ENCODE results near the gene GCSAML.
A peak's percentile ranks its signal among the peaks of the same experiment; 100 is the strongest.
"Not testable (repeated sequence)": the region's sequence is repeated elsewhere in the genome, so short reads cannot be mapped to it uniquely, and the experiment has no call there.

Gene GCSAML

DNA sequence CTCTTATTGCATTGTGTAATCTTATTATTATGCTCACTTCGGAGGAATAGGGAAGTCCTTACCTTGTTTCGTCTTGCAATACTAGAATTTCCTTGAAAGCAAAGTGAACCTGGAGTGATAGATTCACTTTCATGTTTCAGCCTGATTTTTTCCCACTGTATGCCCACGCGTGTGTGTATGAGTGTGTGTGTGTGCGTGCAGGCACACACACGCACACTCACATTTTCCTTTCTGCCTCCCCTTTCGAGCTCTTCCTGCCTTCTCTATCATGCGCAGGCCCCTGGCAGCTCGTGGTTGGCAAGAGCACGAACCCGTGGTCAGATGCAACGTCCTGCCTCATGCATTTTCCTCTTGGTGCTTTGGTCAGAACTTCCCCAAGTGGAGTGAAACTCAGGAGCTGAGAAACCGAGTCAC, at the start of gene GCSAML:
Gene GCSAML (plus strand): TSS at position 366 of the 414 bp plus-strand sequence. CDS start 58 bp downstream, outside the sequence.
- H3K36me3 ChIP-seq (ENCODE audit: control insufficient read depth, insufficient read depth, low read length) = no peaks in the 10 kb centered on the region
- no peaks in the 10 kb centered on the region for H3K9me3 ChIP-seq (ENCODE audit: control insufficient read depth, insufficient read depth, low read length)
- no peaks in the 10 kb centered on the region for H3K27me3 ChIP-seq (ENCODE audit: control insufficient read depth, insufficient read depth, low read length)
- no peak within 1 kb of the TSS for H3K9ac ChIP-seq (ENCODE audit: low read depth, low read length)
- no peak within 1 kb of the TSS for H3K4me3 ChIP-seq (ENCODE audit: low read depth, low read length)
- no peaks in the 10 kb centered on the region for H3K4me1 ChIP-seq (ENCODE audit: control insufficient read depth, insufficient read depth, low read length)

DNA sequence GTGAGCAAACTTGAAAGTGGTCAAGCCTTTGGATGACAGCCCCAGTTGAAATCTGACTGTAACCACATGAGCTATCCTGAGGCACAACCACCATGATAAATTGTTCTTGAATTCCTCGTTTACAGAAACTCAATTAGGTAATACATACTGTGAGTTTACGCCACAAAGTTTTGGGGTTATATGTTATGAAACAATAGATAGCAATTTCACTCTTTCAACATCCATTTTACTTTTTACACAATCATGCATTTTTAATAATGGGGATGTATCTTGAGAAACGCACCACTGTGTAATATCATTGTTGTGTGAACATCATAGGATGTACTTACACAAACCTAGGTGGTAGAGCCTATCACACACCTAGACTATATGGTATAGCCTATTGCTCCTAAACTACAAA, 48.1 kb upstream of the GCSAML start:
- H3K4me1 ChIP-seq (ENCODE audit: control insufficient read depth, insufficient read depth, low read length) = no peaks in the 10 kb centered on the region
- no peaks in the 10 kb centered on the region for H3K9me3 ChIP-seq (ENCODE audit: control insufficient read depth, insufficient read depth, low read length)
- H3K9ac ChIP-seq (ENCODE audit: low read depth, low read length) = no peak overlapping the region
- no peaks in the 10 kb centered on the region for H3K27me3 ChIP-seq (ENCODE audit: control insufficient read depth, insufficient read depth, low read length)
- H3K36me3 ChIP-seq (ENCODE audit: control insufficient read depth, insufficient read depth, low read length) = no peaks in the 10 kb centered on the region
- H3K4me3 ChIP-seq (ENCODE audit: low read depth, low read length) = no peak overlapping the region

DNA sequence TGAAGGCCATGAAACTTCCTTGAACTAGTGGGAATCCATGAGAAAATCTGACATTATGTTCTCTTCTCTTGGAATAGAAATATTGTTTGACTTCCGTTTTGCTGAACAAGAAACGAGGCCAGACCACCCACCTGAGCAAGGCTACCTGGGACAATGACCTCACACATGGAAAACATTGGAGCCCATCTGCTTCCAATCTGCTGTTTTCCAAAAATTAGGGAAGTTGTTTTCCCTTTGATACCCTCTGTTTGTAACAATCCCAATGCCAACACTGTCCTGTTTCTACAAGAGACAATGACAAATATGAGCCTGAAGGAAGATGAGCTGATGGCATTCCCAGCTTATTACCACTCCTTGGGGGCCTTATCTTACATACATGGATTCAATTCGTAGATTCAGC, 42.1 kb upstream of the GCSAML start:
- Histone ChIP-seq H3K9ac (ENCODE audit: low read depth, low read length) (no peak overlapping the region), H3K27me3 (ENCODE audit: control insufficient read depth, insufficient read depth, low read length) (no peaks in the 10 kb centered on the region), H3K4me1 (ENCODE audit: control insufficient read depth, insufficient read depth, low read length) (no peaks in the 10 kb centered on the region), H3K9me3 (ENCODE audit: control insufficient read depth, insufficient read depth, low read length) (no peaks in the 10 kb centered on the region), H3K4me3 (ENCODE audit: low read depth, low read length) (no peak overlapping the region), H3K36me3 (ENCODE audit: control insufficient read depth, insufficient read depth, low read length) (no peaks in the 10 kb centered on the region)

DNA sequence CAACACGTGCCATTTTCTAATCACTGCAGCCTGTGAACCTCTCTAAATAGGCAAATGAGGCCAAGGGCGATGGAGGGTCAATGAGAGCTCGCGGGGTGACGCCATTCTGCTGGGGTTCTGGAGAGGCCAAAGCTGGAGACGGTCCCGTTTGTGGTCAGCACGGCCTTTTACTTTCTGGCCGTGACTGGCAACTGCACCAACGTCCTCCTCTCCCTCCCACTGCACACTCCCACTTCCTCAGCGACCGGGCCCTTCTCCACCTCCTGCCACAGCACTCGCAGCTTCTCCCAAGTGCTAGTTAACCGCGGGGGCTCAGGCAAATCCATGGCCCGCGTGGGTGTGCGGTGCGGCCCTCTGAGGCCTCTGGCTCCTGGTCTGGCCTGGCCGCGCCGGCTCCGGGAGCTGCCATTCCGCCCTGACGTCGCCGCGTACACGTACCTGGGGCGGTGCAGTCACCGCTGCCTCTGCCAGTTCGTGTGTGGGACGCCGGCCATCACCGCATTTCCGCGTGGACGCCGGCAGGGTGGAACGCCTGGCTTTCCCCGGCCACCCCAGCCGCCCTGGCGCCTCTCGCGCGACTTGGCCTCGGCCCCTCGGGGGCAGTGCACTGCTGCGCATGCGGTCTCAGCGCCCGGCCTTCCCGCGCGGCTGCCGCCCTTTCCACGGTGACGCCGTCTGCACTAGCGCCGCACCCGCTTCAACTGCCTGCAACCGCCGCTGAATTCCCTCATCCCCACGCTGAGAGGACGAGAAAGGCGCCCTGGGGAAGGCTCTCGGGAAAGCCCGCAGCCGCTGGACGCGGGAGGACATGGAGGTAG, 30.9 kb upstream of the GCSAML start:
- H3K27me3 ChIP-seq (ENCODE audit: control insufficient read depth, insufficient read depth, low read length) = no peaks in the 10 kb centered on the region
- peak overlapping the region; percentile 18 for H3K4me3 ChIP-seq (ENCODE audit: low read depth, low read length)
- H3K4me1 ChIP-seq (ENCODE audit: control insufficient read depth, insufficient read depth, low read length) = no peaks in the 10 kb centered on the region
- no peak overlapping the region for H3K9ac ChIP-seq (ENCODE audit: low read depth, low read length)
- no peaks in the 10 kb centered on the region for H3K9me3 ChIP-seq (ENCODE audit: control insufficient read depth, insufficient read depth, low read length)
- no peaks in the 10 kb centered on the region for H3K36me3 ChIP-seq (ENCODE audit: control insufficient read depth, insufficient read depth, low read length)

DNA sequence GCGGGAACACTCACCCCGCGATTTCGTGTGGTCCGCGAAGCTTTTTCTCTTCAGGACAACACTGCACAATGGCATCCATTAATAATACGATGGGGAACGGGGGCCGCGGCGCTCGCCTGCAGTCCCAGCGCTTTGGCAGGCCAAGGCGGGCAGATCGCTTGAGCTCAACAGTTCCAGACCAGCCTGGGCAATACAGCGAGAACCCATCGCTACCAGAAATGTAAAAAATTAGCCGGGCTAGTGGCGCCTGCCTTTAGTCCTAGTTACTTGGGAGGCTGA, 30.4 kb upstream of the GCSAML start:
- Histone ChIP-seq H3K9me3 (ENCODE audit: control insufficient read depth, insufficient read depth, low read length) (no peaks in the 10 kb centered on the region), H3K4me3 (ENCODE audit: low read depth, low read length) (peak overlapping the region; percentile 18), H3K36me3 (ENCODE audit: control insufficient read depth, insufficient read depth, low read length) (no peaks in the 10 kb centered on the region), H3K4me1 (ENCODE audit: control insufficient read depth, insufficient read depth, low read length) (no peaks in the 10 kb centered on the region), H3K9ac (ENCODE audit: low read depth, low read length) (no peak overlapping the region), H3K27me3 (ENCODE audit: control insufficient read depth, insufficient read depth, low read length) (no peaks in the 10 kb centered on the region)

DNA sequence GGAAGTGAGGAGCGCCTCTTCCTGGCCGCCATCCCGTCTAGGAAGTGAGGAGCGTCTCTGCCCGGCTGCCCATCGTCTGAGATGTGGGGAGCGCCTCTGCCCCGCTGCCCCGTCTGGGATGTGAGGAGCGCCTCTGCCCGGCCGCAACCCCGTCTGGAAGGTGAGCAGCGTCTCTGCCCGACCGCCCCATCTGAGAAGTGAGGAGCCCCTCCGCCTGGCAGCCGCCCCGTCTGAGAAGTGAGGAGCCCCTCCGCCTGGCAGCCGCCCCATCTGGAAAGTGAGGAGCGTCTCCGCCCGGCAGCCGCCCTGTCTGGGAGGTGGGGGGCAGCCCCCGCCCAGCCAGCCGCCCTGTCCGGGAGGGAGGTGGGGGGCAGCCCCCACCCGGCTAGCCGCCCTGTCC, 27.0 kb upstream of the GCSAML start:
- not testable (repeated sequence) for H3K27me3 ChIP-seq (ENCODE audit: control insufficient read depth, insufficient read depth, low read length); H3K36me3 ChIP-seq (ENCODE audit: control insufficient read depth, insufficient read depth, low read length); H3K9ac ChIP-seq (ENCODE audit: low read depth, low read length); H3K9me3 ChIP-seq (ENCODE audit: control insufficient read depth, insufficient read depth, low read length); H3K4me1 ChIP-seq (ENCODE audit: control insufficient read depth, insufficient read depth, low read length); H3K4me3 ChIP-seq (ENCODE audit: low read depth, low read length)

DNA sequence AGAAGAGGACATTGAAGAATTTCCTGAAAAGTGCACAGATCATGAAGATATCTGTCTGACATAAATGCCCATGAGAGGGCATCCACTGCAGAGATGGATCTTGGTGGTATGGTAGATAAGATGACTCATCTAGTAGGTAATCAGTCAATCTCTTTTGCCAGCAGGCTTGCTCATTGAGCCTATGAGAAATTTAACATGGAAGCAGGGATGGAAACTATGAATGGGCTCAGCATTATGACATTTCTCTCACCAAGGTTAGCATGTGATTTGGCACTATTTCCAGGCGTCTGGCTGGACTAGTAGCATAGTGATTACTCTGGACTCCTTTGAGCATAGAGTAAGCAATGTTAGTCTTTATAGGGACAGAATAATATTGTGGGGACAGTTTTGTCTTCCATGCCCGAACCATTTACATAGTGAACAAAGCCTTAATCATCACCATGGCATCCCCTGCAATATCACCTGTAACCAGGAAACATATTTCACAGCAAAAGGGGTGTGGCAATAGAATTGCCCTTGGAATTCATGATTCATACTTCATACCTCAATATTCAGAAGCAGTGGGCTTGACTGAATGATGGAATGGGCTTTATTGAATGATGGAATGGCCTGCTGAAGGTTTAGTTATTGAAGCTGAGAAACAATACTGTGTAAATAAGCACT, 20.0 kb upstream of the GCSAML start:
- no peaks in the 10 kb centered on the region for H3K4me1 ChIP-seq (ENCODE audit: control insufficient read depth, insufficient read depth, low read length)
- no peaks in the 10 kb centered on the region for H3K36me3 ChIP-seq (ENCODE audit: control insufficient read depth, insufficient read depth, low read length)
- no peak overlapping the region for H3K9ac ChIP-seq (ENCODE audit: low read depth, low read length)
- no peaks in the 10 kb centered on the region for H3K9me3 ChIP-seq (ENCODE audit: control insufficient read depth, insufficient read depth, low read length)
- no peak overlapping the region for H3K4me3 ChIP-seq (ENCODE audit: low read depth, low read length)
- H3K27me3 ChIP-seq (ENCODE audit: control insufficient read depth, insufficient read depth, low read length) = no peaks in the 10 kb centered on the region

DNA sequence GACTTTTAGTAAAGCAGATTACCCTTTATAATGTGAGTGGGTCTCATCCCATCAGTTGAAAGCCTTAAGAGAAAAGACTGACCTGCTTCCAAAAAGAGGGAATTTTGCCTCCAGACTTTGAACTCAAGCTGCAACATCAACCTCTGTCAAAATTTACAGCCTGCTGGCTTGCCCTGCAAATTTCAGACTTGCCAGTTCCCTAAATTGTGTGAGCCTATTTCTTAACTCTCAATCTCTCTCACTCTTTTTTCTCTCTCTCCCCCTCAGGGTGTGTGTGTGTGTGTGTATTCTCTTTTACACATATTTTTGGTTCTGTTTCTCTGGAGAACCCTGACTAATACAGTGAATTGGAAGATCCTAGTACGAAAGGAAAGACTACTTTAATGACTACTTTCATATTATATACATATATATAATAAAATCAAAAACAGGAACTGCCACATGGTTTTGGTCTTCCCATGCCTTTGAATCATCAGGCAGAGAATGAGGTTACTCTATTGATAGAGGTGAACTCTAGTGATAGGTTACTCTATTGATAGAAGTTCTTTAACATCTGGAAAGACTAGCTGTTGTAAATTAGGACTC, 19.1 kb upstream of the GCSAML start:
- Histone ChIP-seq H3K36me3 (ENCODE audit: control insufficient read depth, insufficient read depth, low read length) (no peaks in the 10 kb centered on the region), H3K27me3 (ENCODE audit: control insufficient read depth, insufficient read depth, low read length) (no peaks in the 10 kb centered on the region), H3K4me1 (ENCODE audit: control insufficient read depth, insufficient read depth, low read length) (no peaks in the 10 kb centered on the region), H3K9ac (ENCODE audit: low read depth, low read length) (no peak overlapping the region), H3K4me3 (ENCODE audit: low read depth, low read length) (no peak overlapping the region), H3K9me3 (ENCODE audit: control insufficient read depth, insufficient read depth, low read length) (no peaks in the 10 kb centered on the region)

DNA sequence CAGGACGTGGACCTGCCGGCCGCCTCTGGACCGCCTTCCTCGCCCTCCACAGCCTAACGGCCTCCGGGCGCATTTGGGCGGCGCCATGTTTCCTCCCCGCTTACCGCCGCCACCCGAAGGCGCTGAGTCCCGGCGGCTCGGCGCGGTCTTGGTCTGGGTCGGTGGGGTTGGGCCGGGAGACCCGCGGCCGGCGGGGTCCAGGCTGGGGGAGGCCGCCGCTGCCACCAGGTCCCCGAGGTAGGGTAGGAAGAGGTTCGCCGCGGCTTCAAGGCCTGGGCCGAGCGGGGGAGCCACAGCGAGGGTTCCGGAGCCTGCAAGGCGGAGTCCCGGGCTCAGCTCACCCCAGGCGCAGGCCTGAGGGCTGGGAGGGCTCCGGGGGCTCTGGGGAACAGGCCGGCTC, 18.1 kb upstream of the GCSAML start:
- H3K9me3 ChIP-seq (ENCODE audit: control insufficient read depth, insufficient read depth, low read length) = no peaks in the 10 kb centered on the region
- no peak overlapping the region for H3K9ac ChIP-seq (ENCODE audit: low read depth, low read length)
- no peak overlapping the region for H3K4me3 ChIP-seq (ENCODE audit: low read depth, low read length)
- H3K4me1 ChIP-seq (ENCODE audit: control insufficient read depth, insufficient read depth, low read length) = no peaks in the 10 kb centered on the region
- H3K27me3 ChIP-seq (ENCODE audit: control insufficient read depth, insufficient read depth, low read length) = no peaks in the 10 kb centered on the region
- H3K36me3 ChIP-seq (ENCODE audit: control insufficient read depth, insufficient read depth, low read length) = no peaks in the 10 kb centered on the region

DNA sequence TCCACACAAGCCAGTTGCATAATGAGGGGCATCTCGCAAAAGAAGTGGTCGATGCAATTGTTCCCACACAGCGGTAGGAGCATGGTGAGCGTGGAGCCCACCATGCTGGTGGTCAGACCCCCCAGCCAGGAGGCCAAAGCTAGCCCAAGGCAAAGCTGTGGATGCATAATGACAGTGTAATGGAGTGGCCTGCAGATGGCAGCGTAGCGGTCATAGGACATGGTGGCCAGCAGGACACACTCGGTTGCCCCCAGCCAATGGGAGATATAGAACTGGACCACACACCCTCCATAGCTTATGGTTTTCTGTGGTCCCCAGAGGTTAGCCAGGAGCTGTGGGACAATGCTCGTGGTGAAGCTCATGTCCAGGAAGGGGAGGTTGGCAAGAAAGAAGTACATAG, 17.0 kb upstream of the GCSAML start:
- Histone ChIP-seq H3K27me3 (ENCODE audit: control insufficient read depth, insufficient read depth, low read length) (no peaks in the 10 kb centered on the region), H3K9ac (ENCODE audit: low read depth, low read length) (no peak overlapping the region), H3K4me1 (ENCODE audit: control insufficient read depth, insufficient read depth, low read length) (no peaks in the 10 kb centered on the region), H3K36me3 (ENCODE audit: control insufficient read depth, insufficient read depth, low read length) (no peaks in the 10 kb centered on the region), H3K9me3 (ENCODE audit: control insufficient read depth, insufficient read depth, low read length) (no peaks in the 10 kb centered on the region), H3K4me3 (ENCODE audit: low read depth, low read length) (no peak overlapping the region)

DNA sequence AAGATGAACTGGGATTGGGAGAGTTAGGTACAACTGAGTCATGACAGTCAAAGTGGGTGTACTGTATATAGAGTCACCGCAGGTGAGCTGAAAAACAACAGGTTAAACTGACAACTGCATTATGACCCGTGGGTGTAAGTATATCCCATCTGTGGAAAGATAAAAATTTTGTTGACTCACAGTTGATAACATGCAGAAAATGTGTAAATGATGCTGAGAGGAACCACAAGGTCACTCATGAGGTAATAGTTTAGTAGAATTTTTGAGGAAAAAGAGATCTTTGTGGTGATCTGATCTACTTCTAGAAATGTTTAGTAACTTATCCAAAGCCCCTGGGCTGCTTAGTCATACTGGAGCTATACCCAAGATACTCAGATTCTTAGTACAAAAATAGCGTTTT, 13.5 kb upstream of the GCSAML start:
- Histone ChIP-seq H3K36me3 (ENCODE audit: control insufficient read depth, insufficient read depth, low read length) (no peaks in the 10 kb centered on the region), H3K4me1 (ENCODE audit: control insufficient read depth, insufficient read depth, low read length) (no peaks in the 10 kb centered on the region), H3K27me3 (ENCODE audit: control insufficient read depth, insufficient read depth, low read length) (no peaks in the 10 kb centered on the region), H3K4me3 (ENCODE audit: low read depth, low read length) (no peak overlapping the region), H3K9me3 (ENCODE audit: control insufficient read depth, insufficient read depth, low read length) (no peaks in the 10 kb centered on the region), H3K9ac (ENCODE audit: low read depth, low read length) (no peak overlapping the region)

DNA sequence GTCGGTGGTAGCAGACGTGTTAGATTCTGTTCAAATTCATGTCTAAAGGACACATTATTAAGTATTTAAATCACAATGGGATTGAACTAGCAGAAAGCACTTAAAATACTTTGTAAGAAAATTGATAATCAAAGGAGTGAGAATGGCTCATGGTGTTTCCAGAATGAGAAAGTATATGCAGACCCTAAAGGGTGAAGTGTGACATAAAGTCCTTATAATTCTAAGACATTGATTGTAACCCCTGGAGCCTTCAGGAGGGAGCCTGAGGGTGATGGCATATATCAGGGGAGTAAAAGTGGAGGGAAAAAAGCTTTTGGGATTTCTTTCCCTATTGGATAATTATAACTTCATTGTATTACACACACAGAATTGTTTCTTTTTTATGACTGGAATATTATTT, 12.6 kb upstream of the GCSAML start, which contains the start of gene OR2C3:
Gene OR2C3 (minus strand): TSS at position 101 of the 400 bp plus-strand sequence. CDS start 3,929 bp downstream, outside the sequence.
- H3K9ac ChIP-seq (ENCODE audit: low read depth, low read length) = no peak within 1 kb of the TSS
- H3K4me1 ChIP-seq (ENCODE audit: control insufficient read depth, insufficient read depth, low read length) = no peaks in the 10 kb centered on the region
- no peak within 1 kb of the TSS for H3K4me3 ChIP-seq (ENCODE audit: low read depth, low read length)
- H3K9me3 ChIP-seq (ENCODE audit: control insufficient read depth, insufficient read depth, low read length) = no peaks in the 10 kb centered on the region
- H3K36me3 ChIP-seq (ENCODE audit: control insufficient read depth, insufficient read depth, low read length) = no peaks in the 10 kb centered on the region
- H3K27me3 ChIP-seq (ENCODE audit: control insufficient read depth, insufficient read depth, low read length) = no peaks in the 10 kb centered on the region

Measured in iPS-15b (cell line).